Left lung (tissue), 10 donors: Measurements from ENCODE around the gene ABCA7. TPM values are rescaled to one million over a fixed set of nuclear protein-coding genes. Genes with fewer than 3 reads are reported as not detected.

Source experiments
- ATAC-seq: fragments of 200-7000 bp; cut with Tn5 transposase; one replicate; pipeline ENCODE4 v1.9.1; 2020; ENCODE audit warnings: moderate library complexity
- DNase-seq, 4 donors: peaks; one replicate each; pipeline ENCODE4 v3.0.0-alpha.2; 2013 to 2020
- H3K27ac ChIP-seq, 2 donors: fragments of 200-600 bp; sonication (generic) in 1 of 2; one replicate each; pipeline versions ENCODE4 v1.5.0 to v1.8.0; 2020 to 2021
- H3K27me3 ChIP-seq, 2 donors: fragments of 200-600 bp; sonication (generic) in 1 of 2; one replicate each; pipeline versions ENCODE4 v1.5.0 to v1.8.0; 2020 to 2021
- H3K36me3 ChIP-seq, 2 donors: fragments of 200-600 bp; sonication (generic) in 1 of 2; one replicate each; pipeline versions ENCODE4 v1.5.0 to v1.8.0; 2020 to 2021
- H3K4me1 ChIP-seq, 2 donors: fragments of 200-600 bp; one replicate each; pipeline ENCODE4 v1.8.0; 2021
- H3K4me3 ChIP-seq, 2 donors: fragments of 200-600 bp; sonication (generic) in 1 of 2; one replicate each; pipeline versions ENCODE4 v1.5.0 to v1.8.0; 2020 to 2021; ENCODE audit warnings: mild to moderate bottlenecking in 1 of 2
- H3K9me3 ChIP-seq, 2 donors: fragments of 200-600 bp; sonication (generic) in 1 of 2; one replicate each; pipeline versions ENCODE4 v1.5.0 to v1.8.0; 2020 to 2021
- CTCF ChIP-seq, 2 donors: fragments of 200-600 bp; sonication (generic) in 1 of 2; IDR thresholded peaks; one replicate each; pipeline versions ENCODE4 v1.5.0 to v1.8.0; 2021; ENCODE audit warnings: antibody characterized with exemption in 2 of 2
- intact Hi-C, 2 donors: fragments of 100-400 bp; cut with DNase I; formaldehyde crosslinking; loops; one replicate each; pipeline versions ENCODE4 v1.11.2 to v1.14.2; 2022
- polyA plus RNA-seq, 6 donors: library from polyadenylated mRNA; unstranded; fragments of 120-200 nt; gene quantifications; one replicate each; pipeline ENCODE4 v1.2.1, GENCODE V29; 2013; ENCODE audit not compliant: insufficient read length in 6 of 6
- total RNA-seq, 2 donors: library from RNA; stranded (reverse); fragmentation: NEBNext Ultra II Directional; extraction: Animal tissue kit (Norgen Biotek cat#: 25700); gene quantifications; one replicate each; pipeline ENCODE4 v1.2.1, GENCODE V29; 2021
- donor health status: DM: no; HTN: yes; CAD: no.
- donor health status: DM: no; HTN: no; CAD: no.

ABCA7 gene
- total and polyA plus RNA-seq, 8 donors, result 3.3 to 52.2 (median 4.9) TPM

DNA sequence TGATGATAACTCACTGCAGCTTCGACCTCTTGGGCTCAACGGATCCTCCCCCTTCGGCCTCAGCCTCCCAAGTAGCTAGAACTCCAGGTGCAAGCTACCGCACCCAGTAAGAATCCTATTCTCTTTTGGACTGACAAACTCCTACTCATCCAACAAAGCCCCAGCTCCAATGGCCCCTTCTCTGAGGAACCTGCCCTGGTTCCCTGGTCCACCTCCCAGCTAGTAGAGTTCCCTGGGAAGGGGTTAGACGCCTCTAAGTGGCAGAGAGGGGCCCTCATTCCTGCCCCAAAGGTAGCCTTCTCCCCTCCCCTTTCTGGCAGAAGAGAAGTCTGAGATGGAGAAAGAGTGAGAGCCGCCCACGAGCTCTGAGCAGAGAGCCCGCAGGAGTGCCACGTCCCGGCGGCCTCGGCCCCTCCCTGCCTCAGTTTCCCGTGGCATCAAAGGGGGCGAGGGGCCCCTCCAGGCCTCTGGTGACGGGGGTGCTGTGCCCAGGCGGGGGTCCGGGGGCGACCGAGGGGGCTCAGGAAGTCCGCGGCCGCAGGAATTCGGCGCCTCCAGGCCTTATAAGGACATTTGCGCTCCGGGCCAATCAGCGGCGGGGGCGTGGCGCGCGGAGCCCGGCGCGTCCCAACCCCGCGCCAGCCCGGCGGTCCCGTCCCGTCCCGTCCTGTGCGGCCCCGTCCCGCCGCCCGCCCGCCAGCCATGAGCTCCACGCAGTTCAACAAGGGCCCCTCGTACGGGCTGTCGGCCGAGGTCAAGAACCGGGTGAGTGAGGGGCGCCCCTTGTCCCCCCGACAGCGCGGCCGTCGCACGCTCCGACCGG lies 13.7 kb upstream of the ABCA7 start, which contains the start of gene CNN2:
Gene CNN2, plus strand, starts transcription at position 649 of the 823 bp plus-strand sequence. Its CDS starts 54 bp downstream, at position 703.
- TF ChIP-seq CTCF (IDR thresholded peaks at IDR 0.05), result no peak
- Histone ChIP-seq H3K4me3 (peak within 1 kb of the TSS; percentile 97 to 98), H3K27me3 (no peaks in the 10 kb centered on the region), H3K4me1 (peaks cover 8 to 71% of the 10 kb centered on the region in 2 donors), H3K27ac (peak within 1 kb of the TSS; percentile 94), H3K36me3 (peaks cover 0 to 17% of the 10 kb centered on the region in 2 donors), H3K9me3 (no peaks in the 10 kb centered on the region)
- DNase-seq (peak; percentile 81 to 95 (median 86)), ATAC-seq (peak; percentile 74)
- intact Hi-C loops, result no loop called here

DNA sequence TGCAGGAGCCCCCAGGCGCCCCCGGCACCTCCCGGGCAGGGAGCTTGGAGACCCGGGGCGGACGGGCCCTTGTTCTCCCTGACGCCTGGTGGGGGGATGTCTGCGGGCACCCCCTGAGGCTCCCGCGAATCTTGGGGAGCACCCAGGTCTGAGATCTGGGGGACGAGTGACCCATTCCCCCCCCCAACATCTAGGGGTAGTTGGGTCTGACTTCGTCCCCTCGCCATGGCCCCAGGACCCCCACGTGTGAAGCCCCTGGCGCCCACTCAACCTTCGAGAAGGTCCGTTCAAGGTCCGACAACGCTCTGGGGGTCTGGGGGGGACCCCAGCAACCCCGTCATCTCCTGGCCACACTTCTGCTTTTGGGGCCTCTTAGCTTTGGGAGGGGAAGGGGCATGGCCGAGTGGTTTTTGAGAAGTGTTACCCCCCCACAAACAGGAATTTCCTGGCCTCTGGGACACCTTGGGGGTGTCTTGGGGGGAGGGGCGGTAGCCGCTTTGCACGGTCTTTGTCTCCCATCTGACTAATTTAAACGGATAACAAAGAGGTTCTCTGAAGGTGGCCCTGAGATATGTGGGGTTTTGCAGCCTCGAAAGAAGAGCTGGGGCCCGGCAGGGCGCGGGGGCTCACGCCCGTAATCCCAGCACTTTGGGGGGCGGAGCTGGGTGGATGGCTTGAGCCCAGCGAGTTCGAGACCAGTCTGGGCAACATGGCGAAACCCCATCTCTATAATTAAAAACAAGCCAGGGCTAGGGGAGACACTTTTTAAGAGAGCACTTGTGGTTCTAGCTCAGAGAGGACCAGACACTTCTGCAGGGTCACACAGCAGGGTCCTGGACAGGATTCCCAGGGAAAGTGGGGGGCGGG lies 12.9 kb upstream of the ABCA7 start:
- peak overlapping the region; percentile 97 to 98 for H3K4me3 ChIP-seq
- intact Hi-C loops, result no loop called here
- H3K27me3 ChIP-seq, result no peaks in the 10 kb centered on the region
- H3K36me3 ChIP-seq, result peaks cover 0 to 22% of the 10 kb centered on the region in 2 donors
- no peak for TF ChIP-seq CTCF (IDR thresholded peaks at IDR 0.05)
- ATAC-seq (peak; percentile 4), DNase-seq (peak in 1 of 4 donors; percentile 71)
- no peaks in the 10 kb centered on the region for H3K9me3 ChIP-seq
- H3K27ac ChIP-seq, result peak overlapping the region; percentile 94
- peaks cover 3 to 66% of the 10 kb centered on the region in 2 donors for H3K4me1 ChIP-seq

GRCh38 chr19:1027650-1028061 lies 12.3 kb upstream of the ABCA7 start:
- peak in 1 of 4 donors; percentile 80 for DNase-seq
- TF ChIP-seq CTCF (IDR thresholded peaks at IDR 0.05), result no peak

DNA sequence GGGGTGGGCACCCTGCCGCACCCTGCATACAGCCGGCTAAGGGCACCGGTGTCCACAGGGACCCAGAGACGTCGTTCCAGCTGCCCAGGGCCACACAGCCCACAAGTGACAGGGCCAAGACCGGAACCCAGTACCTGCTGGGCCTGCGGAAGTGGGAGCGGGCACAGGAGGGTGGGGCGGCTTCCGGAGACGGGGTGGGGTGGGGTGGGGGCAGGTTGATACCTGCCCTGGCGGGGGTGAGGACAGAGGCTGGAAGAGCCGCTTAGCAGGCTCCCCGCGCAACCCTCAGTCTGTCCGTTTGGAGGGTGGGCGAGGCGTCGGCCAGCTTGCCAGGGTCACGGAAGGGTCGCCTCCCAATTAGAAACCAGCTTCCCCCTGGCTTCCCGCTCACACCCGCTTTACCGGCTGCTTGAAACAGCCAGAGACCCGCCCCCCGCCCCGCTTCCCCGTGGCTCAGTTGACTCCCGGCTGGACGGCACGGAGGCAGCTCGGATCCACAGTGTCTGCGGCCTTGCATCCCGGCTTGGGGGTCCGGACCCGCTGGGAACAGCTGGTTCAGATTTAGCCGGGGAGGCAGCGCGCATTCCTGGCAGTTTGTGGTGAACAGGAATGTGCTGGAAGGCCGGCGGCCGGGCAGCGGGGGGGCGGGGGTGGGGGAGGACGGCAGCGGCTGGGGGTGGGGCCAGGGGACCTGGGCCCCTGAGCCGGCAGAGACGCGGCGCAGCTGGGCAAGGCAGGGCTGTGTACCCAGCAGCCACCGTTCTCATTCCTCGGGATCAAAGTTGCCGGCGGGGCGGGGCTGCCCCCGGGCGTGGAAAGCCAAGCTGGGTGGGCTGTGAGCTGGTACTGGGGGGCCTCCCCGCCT lies 11.6 kb upstream of the ABCA7 start:
- DNase-seq (peak; percentile 75 to 91 (median 86)), ATAC-seq (peak; percentile 76)
- peak overlapping the region; percentile 94 for H3K27ac ChIP-seq
- H3K36me3 ChIP-seq, result peaks cover 0 to 35% of the 10 kb centered on the region in 2 donors
- no peaks in the 10 kb centered on the region for H3K9me3 ChIP-seq
- peak overlapping the region; percentile 97 to 98 for H3K4me3 ChIP-seq
- intact Hi-C loops, result no loop called here
- TF ChIP-seq CTCF (IDR thresholded peaks at IDR 0.05), result no peak
- no peaks in the 10 kb centered on the region for H3K27me3 ChIP-seq
- H3K4me1 ChIP-seq, result peaks cover 0 to 53% of the 10 kb centered on the region in 2 donors

More at GRCh38 chr19:1027650-1028061, 12.3 kb upstream of the ABCA7 start:
- intact Hi-C loops, result no loop called here
- Histone ChIP-seq H3K27me3 (no peaks in the 10 kb centered on the region), H3K4me3 (peak overlapping the region; percentile 97 to 98), H3K4me1 (peaks cover 0 to 60% of the 10 kb centered on the region in 2 donors), H3K9me3 (no peaks in the 10 kb centered on the region), H3K36me3 (peaks cover 0 to 29% of the 10 kb centered on the region in 2 donors), H3K27ac (peak overlapping the region; percentile 94)
- peak; percentile 3 for ATAC-seq
